ENCODE results near the gene CKM. TPM values are rescaled to one million over a fixed set of nuclear protein-coding genes. Genes with fewer than 3 reads are reported as not detected.

CKM gene
- total RNA-seq, 1 donor from 2014 or later, result not detected

GRCh38 chr19:45306518-45307027 lies 16.1 kb downstream of the CKM start:
- DNase-seq (ENCODE audit: low read depth), result no peak
- TF ChIP-seq CTCF (conservative IDR thresholded peaks at IDR 0.05; ENCODE audit: low read depth, low read length), result no peak
- no peak overlapping the region for H3K4me3 ChIP-seq (ENCODE audit: low read depth, low read length)

GRCh38 chr19:45306040-45306439 lies 16.6 kb downstream of the CKM start:
- no peak overlapping the region for H3K4me3 ChIP-seq (ENCODE audit: low read depth, low read length)
- no peak for TF ChIP-seq CTCF (conservative IDR thresholded peaks at IDR 0.05; ENCODE audit: low read depth, low read length)
- no peak for DNase-seq (ENCODE audit: low read depth)

- no peak overlapping the region for H3K4me3 ChIP-seq (ENCODE audit: low read depth, low read length)
- no peak for DNase-seq (ENCODE audit: low read depth)
- TF ChIP-seq CTCF (conservative IDR thresholded peaks at IDR 0.05; ENCODE audit: low read depth, low read length), result no peak
These were observed 17.3 kb downstream of the CKM start for GRCh38 chr19:45305421-45305820.

GRCh38 chr19:45305007-45305406 lies 17.7 kb downstream of the CKM start:
- DNase-seq (ENCODE audit: low read depth), result no peak
- no peak for TF ChIP-seq CTCF (conservative IDR thresholded peaks at IDR 0.05; ENCODE audit: low read depth, low read length)
- H3K4me3 ChIP-seq (ENCODE audit: low read depth, low read length), result no peak overlapping the region

GRCh38 chr19:45304141-45304926 lies 18.3 kb downstream of the CKM start:
- TF ChIP-seq CTCF (conservative IDR thresholded peaks at IDR 0.05; ENCODE audit: low read depth, low read length), result no peak
- no peak for DNase-seq (ENCODE audit: low read depth)
- no peak overlapping the region for H3K4me3 ChIP-seq (ENCODE audit: low read depth, low read length)

- no peak for DNase-seq (ENCODE audit: low read depth)
- no peak for TF ChIP-seq CTCF (conservative IDR thresholded peaks at IDR 0.05; ENCODE audit: low read depth, low read length)
- H3K4me3 ChIP-seq (ENCODE audit: low read depth, low read length), result no peak overlapping the region
These were observed 19.2 kb downstream of the CKM start for GRCh38 chr19:45303269-45304060.
